A549 (cell line): ENCODE results near the gene NOXO1. TPM values are rescaled to one million over a fixed set of nuclear protein-coding genes. Genes with fewer than 3 reads are reported as not detected.
A peak's percentile ranks its signal among the peaks of the same experiment; 100 is the strongest.

Source experiments
- ATAC-seq, 2 experiments: fragments of 200-7000 bp in 1 of 2; fragments of >200 bp in 1 of 2; cut with Nextera tagmentation in 1 of 2; cut with Tn5 transposase in 1 of 2; 3 replicates each; pipeline versions ENCODE4 v1.8.0 to v1.9.1; 2018 to 2020; ENCODE audit warnings: mild to moderate bottlenecking in 1 of 2, moderate library complexity in 1 of 2
- CTCF ChIA-PET: fragments of 300-600 bp; sonication (Branson Sonifier 250); formaldehyde crosslinking; extraction: SDS; loops from one replicate; lab custom pipeline; 2021; ENCODE audit warnings: antibody characterized with exemption, inconsistent platforms; lab: Yijun Ruan, JAX
- POLR2A ChIA-PET: fragments of 350-600 bp; formaldehyde crosslinking; extraction: SDS; loops from one replicate; lab custom pipeline; 2021; ENCODE audit warnings: antibody characterized with exemption, inconsistent platforms; lab: Yijun Ruan, JAX
- DNase-seq, 2 experiments: peaks; one replicate each; pipeline versions ENCODE4 v3.0.0 to v3.0.0-alpha.2; 2011 to 2016; ENCODE audit warnings: low read depth in 1 of 2, low spot score in 1 of 2
- FAIRE-seq: peaks from 2 replicates; lab custom pipeline; 2011; peaks lifted over from hg19 to GRCh38; lab: Jason Lieb, UNC
- H3K27ac ChIP-seq, 2 experiments: fragments of >200 bp; sonication (Bioruptor Twin); formaldehyde crosslinking; 3 replicates each; pipeline ENCODE4 v1.5.1; 2016 to 2017
- H3K4me1 ChIP-seq: fragments of >200 bp; sonication (Bioruptor Twin); formaldehyde crosslinking; 3 replicates; pipeline ENCODE4 v1.6.1; 2016
- H3K4me2 ChIP-seq: fragments of >200 bp; sonication (Bioruptor Twin); formaldehyde crosslinking; 3 replicates; pipeline ENCODE4 v1.6.1; 2016
- H3K4me3 ChIP-seq: fragments of >200 bp; sonication (Bioruptor Twin); formaldehyde crosslinking; 3 replicates; pipeline ENCODE4 v1.5.1; 2016
- H3K9me3 ChIP-seq: fragments of >200 bp; sonication (Bioruptor Twin); formaldehyde crosslinking; 3 replicates; pipeline ENCODE4 v1.6.1; 2016
- BCL3 ChIP-seq: fragments of >200 bp; sonication (Bioruptor Twin); formaldehyde crosslinking; IDR thresholded peaks from 3 replicates; pipeline ENCODE4 v1.6.1; 2016
- CBX8 ChIP-seq: fragments of 200-600 bp; sonication (generic); IDR thresholded peaks from 2 replicates; pipeline ENCODE4 v1.6.1; 2016
- CEBPB ChIP-seq, 2 experiments: fragments of >200 bp in 1 of 2; sonication (Bioruptor Twin) in 1 of 2; formaldehyde crosslinking in 1 of 2; IDR thresholded peaks; 2 replicates each; pipeline ENCODE4 v1.6.1; 2012 to 2016
- CHD2 ChIP-seq: fragments of 150-350 bp; IDR thresholded peaks from 2 replicates; pipeline ENCODE4 v1.6.1; 2014; ENCODE audit warnings: low read length; ENCODE audit not compliant: partially characterized antibody
- CHD4 ChIP-seq: fragments of 200-600 bp; sonication (generic); IDR thresholded peaks from 2 replicates; pipeline ENCODE4 v1.6.1; 2016; ENCODE audit warnings: antibody characterized with exemption, mild to moderate bottlenecking, borderline replicate concordance
- E2F6 ChIP-seq: IDR thresholded peaks from 2 replicates; pipeline ENCODE4 v1.6.1; 2012; ENCODE audit warnings: low read depth, borderline replicate concordance
- EHF ChIP-seq: fragments of 250-450 bp; sonication (Bioruptor Pico); IDR thresholded peaks from 2 replicates; pipeline ENCODE4 v1.5.0; 2020; ENCODE audit warnings: mild to moderate bottlenecking
- EHMT2 ChIP-seq: fragments of 200-600 bp; sonication (generic); IDR thresholded peaks from 2 replicates; pipeline ENCODE4 v1.6.1; 2016; ENCODE audit warnings: antibody characterized with exemption, low read depth, mild to moderate bottlenecking, moderate library complexity
- EP300 ChIP-seq, 2 experiments: fragments of >200 bp; sonication (Bioruptor Twin); formaldehyde crosslinking; IDR thresholded peaks; 2 replicates in 1 of 2; 3 replicates in 1 of 2; pipeline ENCODE4 v1.6.1; 2016 to 2017
- ESRRA ChIP-seq: fragments of 150-350 bp; IDR thresholded peaks from 2 replicates; pipeline ENCODE4 v1.6.1; 2014; ENCODE audit warnings: mild to moderate bottlenecking, low read length, borderline replicate concordance
- FOXS1 ChIP-seq: fragments of 250-450 bp; sonication (Bioruptor Pico); IDR thresholded peaks from 2 replicates; pipeline ENCODE4 v1.5.0; 2020; ENCODE audit warnings: mild to moderate bottlenecking, moderate library complexity
- HDAC2 ChIP-seq: fragments of 200-600 bp; sonication (generic); IDR thresholded peaks from 2 replicates; pipeline ENCODE4 v1.6.1; 2016
- HEYL ChIP-seq: fragments of 250-450 bp; sonication (Bioruptor Pico); IDR thresholded peaks from 2 replicates; pipeline ENCODE4 v1.8.0; 2021; ENCODE audit warnings: mild to moderate bottlenecking, moderate library complexity
- HOXA7 ChIP-seq: fragments of 250-450 bp; sonication (Bioruptor Pico); IDR thresholded peaks from 2 replicates; pipeline ENCODE4 v1.5.0; 2020; ENCODE audit warnings: mild to moderate bottlenecking, moderate library complexity
- HOXB13 ChIP-seq: fragments of 250-450 bp; sonication (Bioruptor Pico); IDR thresholded peaks from 2 replicates; pipeline ENCODE4 v1.5.0; 2020; ENCODE audit warnings: low read depth, mild to moderate bottlenecking, moderate library complexity
- JUN ChIP-seq, 2 experiments: fragments of >200 bp; sonication (Bioruptor Twin); formaldehyde crosslinking; IDR thresholded peaks; 2 replicates in 1 of 2; 3 replicates in 1 of 2; pipeline ENCODE4 v1.6.1; 2016 to 2017
- KDM1A ChIP-seq: fragments of 200-600 bp; sonication (generic); IDR thresholded peaks from 2 replicates; pipeline ENCODE4 v1.6.1; 2016; ENCODE audit warnings: low read depth, mild to moderate bottlenecking
- KDM5A ChIP-seq: fragments of 200-600 bp; sonication (generic); IDR thresholded peaks from 2 replicates; pipeline ENCODE4 v1.6.1; 2016; ENCODE audit warnings: antibody characterized with exemption, mild to moderate bottlenecking
- MYC ChIP-seq: IDR thresholded peaks from 2 replicates; pipeline ENCODE4 v1.6.1; 2012; ENCODE audit warnings: mild to moderate bottlenecking, inconsistent platforms, low read length, improper control_type of control experiment, borderline replicate concordance
- NFE2L2 ChIP-seq: fragments of 150-350 bp; conservative IDR thresholded peaks from 2 replicates; pipeline ENCODE4 v1.6.1; 2014; ENCODE audit warnings: low read length
- NPAS2 ChIP-seq: fragments of 250-450 bp; sonication (Bioruptor Pico); IDR thresholded peaks from 2 replicates; pipeline ENCODE4 v1.8.0; 2022; ENCODE audit warnings: mild to moderate bottlenecking, moderate library complexity, borderline replicate concordance
- POLR2A ChIP-seq: IDR thresholded peaks from 2 replicates; pipeline ENCODE4 v1.6.1; 2012; ENCODE audit warnings: mild to moderate bottlenecking, low read length
- POLR2AphosphoS2 ChIP-seq: conservative IDR thresholded peaks from 2 replicates; pipeline ENCODE4 v1.6.1; 2012; ENCODE audit warnings: low read length, improper control_type of control experiment, inconsistent platforms
- RAD21 ChIP-seq, 2 experiments: fragments of >200 bp in 1 of 2; sonication (Bioruptor Twin) in 1 of 2; formaldehyde crosslinking in 1 of 2; IDR thresholded peaks in 1 of 2; conservative IDR thresholded peaks in 1 of 2; 2 replicates in 1 of 2; 3 replicates in 1 of 2; pipeline ENCODE4 v1.6.1; 2012 to 2018; ENCODE audit warnings: inconsistent platforms in 1 of 2
- RCOR1 ChIP-seq: fragments of 150-350 bp; IDR thresholded peaks from 2 replicates; pipeline ENCODE4 v1.6.1; 2014; ENCODE audit warnings: antibody characterized with exemption, low read length, low read depth
- RFX5 ChIP-seq: fragments of 450-650 bp; IDR thresholded peaks from 2 replicates; pipeline ENCODE4 v1.7.1; 2014; ENCODE audit warnings: antibody characterized with exemption, mild to moderate bottlenecking, moderate library complexity
- SMC3 ChIP-seq: fragments of >200 bp; sonication (Bioruptor Twin); formaldehyde crosslinking; IDR thresholded peaks from 3 replicates; pipeline ENCODE4 v1.6.1; 2018; ENCODE audit warnings: inconsistent platforms
- SREBF2 ChIP-seq: fragments of 450-650 bp; IDR thresholded peaks from 2 replicates; pipeline ENCODE4 v1.6.1; 2014; ENCODE audit warnings: mild to moderate bottlenecking, moderate library complexity
- TFCP2L1 ChIP-seq: fragments of 250-450 bp; sonication (Bioruptor Pico); IDR thresholded peaks from 2 replicates; pipeline ENCODE4 v1.5.0; 2021; ENCODE audit warnings: mild to moderate bottlenecking
- TP53 ChIP-seq: fragments of 250-450 bp; sonication (Bioruptor Pico); IDR thresholded peaks from 2 replicates; pipeline ENCODE4 v1.5.0; 2021; ENCODE audit warnings: mild to moderate bottlenecking, moderate library complexity
- USF2 ChIP-seq: fragments of 450-650 bp; IDR thresholded peaks from 2 replicates; pipeline ENCODE4 v1.6.1; 2014; ENCODE audit warnings: antibody characterized with exemption
- ZFP36 ChIP-seq: fragments of 450-650 bp; IDR thresholded peaks from 2 replicates; pipeline ENCODE4 v1.6.1; 2014; ENCODE audit warnings: borderline replicate concordance; ENCODE audit not compliant: partially characterized antibody
- ZSCAN20 ChIP-seq: fragments of 250-450 bp; sonication (Bioruptor Pico); IDR thresholded peaks from 2 replicates; pipeline ENCODE4 v1.8.0; 2022; ENCODE audit warnings: mild to moderate bottlenecking, moderate library complexity
- WGBS: methylation state at CpG from one replicate; pipeline ENCODE4 v1.1.6; 2017; ENCODE audit errors: missing lambda C conversion rate; 5-methylcytosine and 5-hydroxymethylcytosine counted together
- polyA plus RNA-seq, 4 experiments: library from polyadenylated mRNA; depleted of rRNA in 3 of 4; stranded (reverse); fragments of >200 nt; fragmentation: RNase III in 1 of 4; extraction: RNeasy Plus Mini Kit Qiagen cat#74134 plus additional on column Dnase treatment in 1 of 4; gene quantifications; 2 replicates in 3 of 4; 3 replicates in 1 of 4; pipeline ENCODE4 v1.2.3, GENCODE V29; 2011 to 2017
- TF ChIP-seq, protein P1 (sequence below): fragments of 200-600 bp; sonication (generic); IDR thresholded peaks from 2 replicates; pipeline ENCODE4 v1.6.1; 2016; ENCODE audit warnings: antibody characterized with exemption, mild to moderate bottlenecking, moderate library complexity
- TF ChIP-seq, protein P2 (sequence below): IDR thresholded peaks from 2 replicates; pipeline ENCODE4 v1.6.1; 2012
- TF ChIP-seq, protein P3 (sequence below): IDR thresholded peaks from 2 replicates; pipeline ENCODE4 v1.6.1; 2012

Gene NOXO1
- polyA plus RNA-seq, 2 of the 4 experiments (the other 2 are of a cell fraction) = 0.32 TPM; not detected in 1

GRCh38 chr16:1971796-1972489 lies 9.3 kb downstream of the NOXO1 start, which contains the start of gene TBL3:
TSS of gene TBL3 (plus strand) at chr16:1972053. CDS start at chr16:1972165, 112 bp downstream.
- H3K4me3 ChIP-seq = peak within 1 kb of the TSS; percentile 65
- FAIRE-seq = no peak
- H3K27ac ChIP-seq = peak within 1 kb of the TSS; percentile 98 to 99
- DNase-seq = peak; percentile 91 to 95
- ATAC-seq = peak; percentile 85 to 92
- H3K9me3 ChIP-seq = no peaks in the 10 kb centered on the region
- ChIA-PET CTCF (interaction anchor here (0.5 to 2.8 kb wide), 7 partner anchors 10 to 169 kb away, joined by 3 to 13 read pairs (median 3); partner anchors contain the start of gene NOXO1), POLR2A (interaction anchor here (0.8 to 1.6 kb wide), 9 partner anchors 9 to 189 kb away, joined by 3 to 13 read pairs (median 4); partner anchors contain the start of genes GFER, NOXO1, NTHL1 and NUBP2)
- peak within 1 kb of the TSS; percentile 94 for H3K4me2 ChIP-seq
- H3K4me1 ChIP-seq = peaks cover 17% of the 10 kb centered on the region
- WGBS = 5% methylated on average over 25 of the region's 78 CpGs
- no peak for TF ChIP-seq KDM1A
- TF ChIP-seq JUN (IDR thresholded peaks at IDR 0.05) = peak; percentile 75 to 94; a peak in 4 of 5 replicates
- TF ChIP-seq HDAC2 = no peak
- TF ChIP-seq CEBPB (IDR thresholded peaks at IDR 0.05) = no peak
- TF ChIP-seq EHF (CRISPR knock-in tag) = no peak
- TF ChIP-seq RAD21 (conservative IDR thresholded peaks at IDR 0.05 in 1 of 2, IDR thresholded peaks at IDR 0.05 in 1 of 2) = no peak
- TF ChIP-seq, protein P1, sequence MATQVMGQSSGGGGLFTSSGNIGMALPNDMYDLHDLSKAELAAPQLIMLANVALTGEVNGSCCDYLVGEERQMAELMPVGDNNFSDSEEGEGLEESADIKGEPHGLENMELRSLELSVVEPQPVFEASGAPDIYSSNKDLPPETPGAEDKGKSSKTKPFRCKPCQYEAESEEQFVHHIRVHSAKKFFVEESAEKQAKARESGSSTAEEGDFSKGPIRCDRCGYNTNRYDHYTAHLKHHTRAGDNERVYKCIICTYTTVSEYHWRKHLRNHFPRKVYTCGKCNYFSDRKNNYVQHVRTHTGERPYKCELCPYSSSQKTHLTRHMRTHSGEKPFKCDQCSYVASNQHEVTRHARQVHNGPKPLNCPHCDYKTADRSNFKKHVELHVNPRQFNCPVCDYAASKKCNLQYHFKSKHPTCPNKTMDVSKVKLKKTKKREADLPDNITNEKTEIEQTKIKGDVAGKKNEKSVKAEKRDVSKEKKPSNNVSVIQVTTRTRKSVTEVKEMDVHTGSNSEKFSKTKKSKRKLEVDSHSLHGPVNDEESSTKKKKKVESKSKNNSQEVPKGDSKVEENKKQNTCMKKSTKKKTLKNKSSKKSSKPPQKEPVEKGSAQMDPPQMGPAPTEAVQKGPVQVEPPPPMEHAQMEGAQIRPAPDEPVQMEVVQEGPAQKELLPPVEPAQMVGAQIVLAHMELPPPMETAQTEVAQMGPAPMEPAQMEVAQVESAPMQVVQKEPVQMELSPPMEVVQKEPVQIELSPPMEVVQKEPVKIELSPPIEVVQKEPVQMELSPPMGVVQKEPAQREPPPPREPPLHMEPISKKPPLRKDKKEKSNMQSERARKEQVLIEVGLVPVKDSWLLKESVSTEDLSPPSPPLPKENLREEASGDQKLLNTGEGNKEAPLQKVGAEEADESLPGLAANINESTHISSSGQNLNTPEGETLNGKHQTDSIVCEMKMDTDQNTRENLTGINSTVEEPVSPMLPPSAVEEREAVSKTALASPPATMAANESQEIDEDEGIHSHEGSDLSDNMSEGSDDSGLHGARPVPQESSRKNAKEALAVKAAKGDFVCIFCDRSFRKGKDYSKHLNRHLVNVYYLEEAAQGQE = peak; percentile 59; the same call in 1 of the 2 replicates
- TF ChIP-seq CHD4 = no peak
- no peak for TF ChIP-seq EP300 (IDR thresholded peaks at IDR 0.05)
- no peak for TF ChIP-seq ZSCAN20 (CRISPR knock-in tag)
- TF ChIP-seq POLR2A = peak; percentile 88
- TF ChIP-seq NPAS2 (CRISPR knock-in tag) = no peak
- TF ChIP-seq HOXB13 = no peak
- no peak for TF ChIP-seq RFX5
- no peak for TF ChIP-seq USF2
- TF ChIP-seq SMC3 = no peak
- no peak for TF ChIP-seq HEYL
- TF ChIP-seq NFE2L2 = no peak
- TF ChIP-seq SREBF2 = no peak
- no peak; the same call in 1 of the 2 replicates for TF ChIP-seq MYC
- peak; percentile 89 for TF ChIP-seq KDM5A
- TF ChIP-seq FOXS1 (CRISPR knock-in tag) = no peak
- TF ChIP-seq ESRRA = no peak
- peak; percentile 82; the same call in 1 of the 3 replicates for TF ChIP-seq BCL3
- no peak for TF ChIP-seq ZFP36
- no peak for TF ChIP-seq RCOR1
- no peak for TF ChIP-seq POLR2AphosphoS2
- no peak for TF ChIP-seq TP53 (CRISPR knock-in tag)
- TF ChIP-seq CBX8 = no peak
- TF ChIP-seq HOXA7 (CRISPR knock-in tag) = no peak
- TF ChIP-seq E2F6 = peak; percentile 87
- no peak for TF ChIP-seq EHMT2
- TF ChIP-seq, protein P2, sequence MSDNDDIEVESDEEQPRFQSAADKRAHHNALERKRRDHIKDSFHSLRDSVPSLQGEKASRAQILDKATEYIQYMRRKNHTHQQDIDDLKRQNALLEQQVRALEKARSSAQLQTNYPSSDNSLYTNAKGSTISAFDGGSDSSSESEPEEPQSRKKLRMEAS = peak; percentile 95
- TF ChIP-seq, protein P3, sequence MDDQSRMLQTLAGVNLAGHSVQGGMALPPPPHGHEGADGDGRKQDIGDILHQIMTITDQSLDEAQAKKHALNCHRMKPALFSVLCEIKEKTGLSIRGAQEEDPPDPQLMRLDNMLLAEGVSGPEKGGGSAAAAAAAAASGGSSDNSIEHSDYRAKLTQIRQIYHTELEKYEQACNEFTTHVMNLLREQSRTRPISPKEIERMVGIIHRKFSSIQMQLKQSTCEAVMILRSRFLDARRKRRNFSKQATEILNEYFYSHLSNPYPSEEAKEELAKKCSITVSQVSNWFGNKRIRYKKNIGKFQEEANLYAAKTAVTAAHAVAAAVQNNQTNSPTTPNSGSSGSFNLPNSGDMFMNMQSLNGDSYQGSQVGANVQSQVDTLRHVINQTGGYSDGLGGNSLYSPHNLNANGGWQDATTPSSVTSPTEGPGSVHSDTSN = no peak
- TF ChIP-seq CHD2 = no peak
- TF ChIP-seq TFCP2L1 (CRISPR knock-in tag) = no peak
